Activated CD8-positive, alpha-beta memory T cell treated with anti-CD3 and anti-CD28 coated beads, Interleukin-2, amount 50 U/mL, for 4 hours (primary cell): ENCODE measurements around the gene C22orf31.
A peak's percentile ranks its signal among the peaks of the same experiment; 100 is the strongest.
"Not testable (repeated sequence)": the region's sequence is repeated elsewhere in the genome, so short reads cannot be mapped to it uniquely, and the experiment has no call there.

Experiments
- DNase-seq: peaks from one replicate; pipeline ENCODE4 v3.0.0-alpha.2; 2020

The C22orf31 gene

DNA sequence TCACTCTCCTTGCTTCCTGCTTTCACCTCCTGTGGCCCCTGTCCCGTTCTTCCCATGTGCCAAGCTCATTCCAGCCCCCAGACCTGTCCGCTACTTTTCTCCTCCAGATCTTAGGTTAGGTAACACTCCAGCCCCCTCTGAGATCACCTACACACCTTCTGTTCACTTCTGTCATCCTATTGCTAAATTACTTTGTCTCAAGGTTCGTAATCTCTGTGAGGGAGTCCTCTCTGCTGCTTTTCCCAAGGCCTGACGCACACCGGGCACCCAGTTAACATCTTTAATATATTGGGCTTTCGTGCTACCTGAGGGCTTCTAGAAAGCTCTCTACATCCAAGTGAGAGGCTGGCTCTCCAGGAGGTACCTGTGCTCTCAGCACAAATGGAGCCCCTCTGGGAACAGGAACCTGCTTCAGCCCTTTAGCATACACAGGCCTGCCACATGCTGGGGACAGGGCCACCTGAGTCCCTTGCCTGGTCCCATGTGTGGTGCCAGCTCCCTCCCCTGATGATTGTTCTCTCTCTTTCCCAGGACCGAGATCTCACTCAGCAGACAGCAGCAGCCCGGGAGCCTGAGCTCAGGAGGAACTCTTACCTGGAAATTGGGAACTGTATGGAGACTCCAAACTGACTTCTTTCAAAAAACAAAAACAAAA lies 8.5 kb downstream of the C22orf31 start:
- DNase-seq: no peak

DNA sequence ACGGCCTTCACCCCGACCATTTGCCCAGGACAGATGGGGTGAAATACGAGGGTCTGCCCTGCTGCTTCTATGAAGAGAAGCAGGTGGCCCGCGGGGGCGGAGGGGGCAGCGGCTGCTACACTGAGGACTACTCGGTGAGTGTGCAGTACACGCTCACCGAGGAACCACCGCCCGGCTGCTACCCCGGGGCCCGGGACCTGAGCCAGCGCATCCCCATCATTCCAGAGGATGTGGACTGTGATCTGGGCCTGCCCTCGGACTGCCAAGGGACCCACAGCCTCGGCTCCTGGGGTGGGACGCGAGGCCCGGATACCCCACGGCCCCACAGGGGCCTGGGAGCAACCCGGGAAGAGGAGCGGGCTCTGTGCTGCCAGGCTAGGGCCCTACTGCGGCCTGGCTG lies 11.2 kb downstream of the C22orf31 start:
- no peak for DNase-seq

DNA sequence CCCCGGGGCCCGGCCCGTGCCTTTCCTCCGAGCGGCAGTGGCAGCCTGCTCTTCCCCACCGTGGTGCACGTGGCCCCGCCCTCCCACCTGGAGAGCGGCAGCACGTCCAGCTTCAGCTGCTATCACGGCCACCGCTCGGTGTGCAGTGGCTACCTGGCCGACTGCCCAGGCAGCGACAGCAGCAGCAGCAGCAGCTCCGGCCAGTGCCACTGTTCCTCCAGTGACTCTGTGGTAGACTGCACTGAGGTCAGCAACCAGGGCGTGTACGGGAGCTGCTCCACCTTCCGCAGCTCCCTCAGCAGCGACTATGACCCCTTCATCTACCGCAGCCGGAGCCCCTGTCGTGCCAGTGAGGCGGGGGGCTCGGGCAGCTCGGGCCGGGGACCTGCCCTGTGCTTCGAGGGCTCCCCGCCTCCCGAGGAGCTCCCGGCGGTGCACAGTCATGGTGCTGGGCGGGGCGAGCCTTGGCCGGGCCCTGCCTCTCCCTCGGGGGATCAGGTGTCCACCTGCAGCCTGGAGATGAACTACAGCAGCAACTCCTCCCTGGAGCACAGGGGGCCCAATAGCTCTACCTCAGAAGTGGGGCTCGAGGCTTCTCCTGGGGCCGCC lies 11.9 kb downstream of the C22orf31 start:
- no peak for DNase-seq

DNA sequence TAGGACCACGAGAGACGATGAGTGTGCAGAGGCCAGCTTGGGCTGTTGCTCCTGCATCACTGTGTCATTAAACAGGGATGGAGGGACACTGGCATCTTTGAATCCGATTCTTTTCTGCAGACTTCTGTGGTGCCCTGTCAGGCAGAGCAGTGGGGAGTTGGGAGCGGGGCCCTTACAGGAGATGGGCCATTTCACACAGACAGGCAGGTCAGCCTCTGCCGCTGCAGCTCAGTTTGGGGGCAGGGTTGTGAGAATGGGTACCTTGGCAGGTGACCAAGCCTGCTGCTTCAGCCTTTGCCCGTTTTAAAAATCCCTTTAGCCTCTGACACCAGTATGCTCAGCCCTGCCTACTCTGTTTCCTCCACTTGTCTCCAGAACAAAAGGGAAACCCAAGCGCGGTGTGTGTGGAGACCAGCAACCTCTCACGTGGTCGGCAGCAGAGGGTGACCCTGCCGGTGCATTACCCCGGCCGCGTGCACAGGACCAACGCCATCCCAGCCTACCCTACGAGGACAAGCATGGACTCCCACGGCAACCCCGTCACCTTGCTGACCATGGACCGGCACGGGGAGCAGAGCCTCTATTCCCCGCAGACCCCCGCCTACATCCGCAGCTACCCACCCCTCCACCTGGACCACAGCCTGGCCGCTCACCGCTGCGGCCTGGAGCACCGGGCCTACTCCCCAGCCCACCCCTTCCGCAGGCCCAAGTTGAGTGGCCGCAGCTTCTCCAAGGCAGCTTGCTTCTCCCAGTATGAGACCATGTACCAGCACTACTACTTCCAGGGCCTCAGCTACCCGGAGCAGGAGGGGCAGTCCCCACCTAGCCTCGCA lies 12.6 kb downstream of the C22orf31 start:
- DNase-seq: no peak

DNA sequence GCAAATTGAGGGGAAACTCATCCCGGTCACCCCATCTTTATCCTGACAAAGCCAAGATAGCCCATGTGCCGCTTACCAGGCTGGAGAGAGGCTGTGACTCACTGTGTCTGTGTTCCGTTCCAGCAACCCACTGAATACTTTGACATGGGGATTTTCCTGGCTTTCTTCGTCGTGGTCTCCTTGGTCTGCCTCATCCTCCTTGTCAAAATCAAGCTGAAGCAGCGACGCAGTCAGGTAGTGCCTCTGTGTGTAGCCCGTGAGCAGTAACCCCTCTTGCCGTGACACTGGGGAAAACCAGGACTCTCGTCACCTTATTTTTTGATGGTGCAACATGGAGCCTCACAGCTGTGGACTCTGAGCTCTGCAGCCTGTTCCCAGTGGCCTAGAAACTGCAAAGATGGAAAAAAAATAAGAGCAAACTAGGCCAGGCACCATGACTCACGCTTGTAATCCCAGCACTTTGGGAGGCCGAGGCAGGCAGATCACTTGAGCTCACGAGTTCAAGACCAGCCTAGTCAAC lies 16.9 kb downstream of the C22orf31 start:
- DNase-seq: no peak

DNA sequence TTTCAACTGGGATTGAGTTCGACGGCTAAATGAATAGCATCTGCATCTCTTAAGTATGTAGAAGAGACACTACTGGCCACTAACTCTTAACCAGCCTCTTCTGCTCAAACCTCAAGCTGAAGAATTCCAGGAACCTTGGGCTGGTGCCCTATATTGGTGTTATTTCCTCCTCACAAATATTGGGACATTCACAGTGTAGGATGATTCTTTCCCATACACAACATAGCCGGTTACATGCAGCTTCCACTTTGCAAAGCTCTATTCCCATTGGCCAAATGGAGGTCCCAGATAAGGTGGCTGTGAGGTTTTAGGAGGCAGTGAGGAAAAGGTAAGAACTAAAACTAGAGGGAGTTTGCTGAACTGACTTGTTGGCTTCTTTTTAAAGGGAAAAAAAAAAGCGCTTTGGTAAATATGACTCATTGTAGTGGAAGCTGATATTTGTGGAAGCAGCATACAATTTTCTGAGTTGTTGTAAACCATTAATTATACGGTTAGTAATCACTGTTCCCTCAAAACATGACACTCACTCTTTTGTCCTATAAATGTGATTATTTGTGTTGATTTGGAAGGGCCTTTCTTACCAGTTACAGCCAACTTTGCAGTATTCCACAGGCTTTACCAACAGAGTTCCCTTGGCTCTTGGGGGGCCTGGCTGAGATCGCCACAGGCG lies 17.6 kb downstream of the C22orf31 start:
- no peak for DNase-seq

DNA sequence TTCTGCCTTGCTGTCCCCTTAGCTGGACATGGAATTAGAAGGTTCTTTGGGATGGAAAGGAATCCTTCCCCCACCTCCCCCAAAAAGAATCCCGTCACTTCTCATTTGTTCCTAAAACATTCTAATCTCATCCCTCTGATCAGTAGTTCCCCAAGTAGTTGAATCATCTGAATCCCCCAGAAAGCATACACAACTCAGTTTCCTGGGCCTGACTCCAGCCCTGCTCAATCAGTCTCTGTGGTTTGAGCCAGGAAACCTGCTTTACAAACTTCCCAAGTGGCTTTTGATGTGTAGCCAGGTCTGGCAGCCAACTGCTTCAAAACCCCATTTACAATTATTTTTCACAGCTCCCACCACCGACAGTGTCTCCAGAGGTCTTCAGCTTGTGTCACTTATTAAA lies 20.2 kb downstream of the C22orf31 start:
- no peak for DNase-seq

DNA sequence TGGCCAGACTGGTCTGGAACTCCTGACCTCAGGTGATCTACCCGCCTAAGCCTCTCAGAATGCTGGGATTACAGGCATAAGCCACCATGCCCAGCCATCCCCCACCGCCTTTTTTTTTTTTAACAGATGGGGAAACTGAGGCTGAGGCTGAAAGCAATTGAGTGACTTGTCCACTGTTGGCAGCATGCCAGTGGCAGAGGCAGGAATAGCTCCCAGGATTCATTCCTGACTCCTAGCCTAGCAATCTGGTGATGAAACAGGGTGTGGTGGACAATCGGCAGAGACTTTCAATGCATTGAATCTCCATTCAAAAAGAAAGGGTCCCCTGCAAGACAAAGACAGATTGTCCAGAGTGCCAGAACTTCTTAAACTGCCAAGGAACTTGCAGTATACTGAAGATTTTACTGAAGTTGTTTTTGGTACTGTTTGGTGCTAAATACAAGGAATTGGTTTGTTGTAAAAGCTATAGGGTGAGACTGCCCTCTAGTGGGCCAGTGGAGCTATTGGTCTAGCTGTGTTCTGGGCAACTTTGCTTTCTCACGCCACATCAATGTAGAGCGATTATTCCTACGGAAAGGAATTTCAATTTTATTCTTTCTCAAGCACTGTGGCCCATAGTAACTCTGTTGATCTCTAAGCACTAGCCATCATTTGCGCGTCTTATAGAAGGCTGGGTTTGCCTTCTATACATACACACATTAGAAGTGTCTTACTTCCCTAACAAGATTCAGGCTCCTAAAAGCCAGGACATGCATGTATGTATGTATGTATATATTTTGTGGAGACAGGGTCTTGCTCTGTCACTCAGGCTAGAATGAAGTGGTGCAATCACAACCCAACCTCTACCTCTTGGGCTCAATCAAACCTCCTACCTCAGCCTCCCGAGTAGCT lies 21.0 kb downstream of the C22orf31 start:
- peak; percentile 64 for DNase-seq

DNA sequence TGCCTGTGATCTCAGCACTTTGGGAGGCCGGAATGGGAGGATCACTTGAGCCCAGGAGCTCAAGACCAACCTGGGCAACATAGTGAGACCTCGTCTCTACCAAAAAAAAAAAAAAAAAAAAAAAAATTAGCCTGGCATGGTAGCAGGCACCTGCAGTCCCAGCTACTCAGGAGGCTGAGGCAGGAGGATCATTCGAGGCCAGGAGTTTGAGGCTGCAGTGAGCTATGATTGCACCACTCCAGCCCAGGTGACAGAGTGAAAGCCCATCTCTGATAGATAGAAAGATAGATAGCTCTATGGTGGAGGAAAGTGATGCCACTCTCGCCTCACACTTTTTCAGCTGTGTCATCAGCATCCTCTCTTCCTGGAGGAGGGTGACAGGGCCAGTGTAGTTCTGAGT lies 21.9 kb downstream of the C22orf31 start:
- not testable (repeated sequence) for DNase-seq

DNA sequence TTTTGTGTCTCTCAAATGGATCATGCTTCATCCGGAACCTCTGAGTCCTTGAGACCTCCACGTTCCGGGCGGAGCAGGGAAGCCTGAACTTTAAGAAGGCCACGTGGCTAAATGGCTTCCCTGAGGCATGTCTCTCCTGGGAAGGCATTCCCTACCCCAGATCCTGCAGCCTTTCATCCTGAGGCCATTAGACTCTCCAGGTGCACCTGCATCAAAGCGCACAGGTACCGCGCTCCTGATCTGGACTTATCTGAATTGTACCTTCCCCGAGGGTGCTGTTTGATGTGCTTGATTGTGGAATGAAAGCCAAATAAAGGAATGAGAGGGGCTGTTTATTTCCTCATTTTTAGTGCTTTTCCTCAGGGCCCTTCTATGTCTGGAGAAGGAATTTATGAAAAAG lies 22.5 kb downstream of the C22orf31 start:
- DNase-seq: no peak

DNA sequence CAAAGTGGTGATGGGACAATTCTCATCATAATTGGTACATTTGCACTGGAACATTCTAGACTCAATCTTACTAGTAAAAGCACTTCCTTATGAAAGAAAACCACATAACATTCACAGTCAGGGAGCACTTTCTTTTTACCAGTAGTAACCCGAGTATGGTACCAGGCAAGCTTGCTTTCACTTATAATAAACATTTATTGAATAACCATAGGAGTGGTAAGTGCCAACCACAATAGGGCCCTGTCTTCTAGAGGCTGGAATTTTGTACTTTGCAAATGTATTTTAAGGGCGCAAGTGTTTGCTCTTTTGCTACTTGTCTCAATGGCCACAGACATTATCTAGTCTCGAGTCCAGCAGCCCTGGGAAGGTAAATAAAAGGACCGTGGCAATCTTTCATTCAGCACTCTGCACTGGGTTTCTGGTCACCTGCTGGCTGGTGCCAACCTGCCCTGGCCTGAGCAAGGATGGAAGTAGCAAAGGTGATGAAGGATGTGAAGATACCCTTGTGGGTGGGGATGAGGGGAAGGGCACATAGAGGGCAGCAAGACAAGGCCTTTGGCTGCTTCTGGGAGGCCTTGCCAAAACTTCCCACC lies 24.2 kb downstream of the C22orf31 start:
- no peak for DNase-seq

DNA sequence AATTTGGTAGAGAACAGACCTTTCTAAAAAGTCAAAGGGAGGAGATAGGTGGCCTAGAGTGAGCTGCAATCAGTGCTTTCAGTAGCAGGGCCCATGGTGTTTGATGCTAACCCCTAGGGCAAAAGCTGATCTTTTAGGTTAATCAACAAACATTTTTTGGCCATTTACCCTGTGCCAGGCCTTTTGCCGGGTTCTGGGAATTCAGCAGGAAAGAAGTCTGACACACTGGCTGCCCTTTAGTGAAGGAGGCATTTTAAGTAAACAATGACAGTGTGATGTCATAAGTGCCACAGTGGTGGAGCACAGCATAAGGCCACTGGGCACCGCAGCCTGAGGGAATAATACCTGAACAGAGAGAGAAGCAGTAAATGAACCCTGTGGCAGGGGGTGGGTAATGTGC lies 29.0 kb downstream of the C22orf31 start:
- no peak for DNase-seq

DNA sequence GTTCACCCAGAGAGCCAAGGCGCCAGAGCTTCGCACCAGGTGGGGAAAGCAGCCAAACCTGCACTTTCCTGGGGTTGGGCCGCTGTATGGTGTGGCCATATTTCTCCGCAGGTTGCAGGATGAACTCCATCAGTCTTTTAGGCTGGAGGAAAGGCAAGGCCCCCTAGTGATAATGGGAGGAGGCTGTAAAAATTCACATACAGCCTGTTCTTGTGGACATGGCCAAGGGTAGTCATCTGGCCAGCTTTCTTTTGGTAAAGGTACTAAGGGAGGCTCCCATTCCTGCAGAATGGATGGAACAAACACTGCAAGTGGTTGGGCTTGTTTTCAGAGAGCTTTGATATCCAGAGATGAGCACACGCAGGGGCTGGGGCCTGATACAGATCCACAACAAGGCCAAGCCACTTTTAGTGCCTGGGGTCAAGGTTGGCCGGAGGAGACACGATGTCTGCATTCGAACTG lies 29.6 kb downstream of the C22orf31 start:
- DNase-seq: no peak

DNA sequence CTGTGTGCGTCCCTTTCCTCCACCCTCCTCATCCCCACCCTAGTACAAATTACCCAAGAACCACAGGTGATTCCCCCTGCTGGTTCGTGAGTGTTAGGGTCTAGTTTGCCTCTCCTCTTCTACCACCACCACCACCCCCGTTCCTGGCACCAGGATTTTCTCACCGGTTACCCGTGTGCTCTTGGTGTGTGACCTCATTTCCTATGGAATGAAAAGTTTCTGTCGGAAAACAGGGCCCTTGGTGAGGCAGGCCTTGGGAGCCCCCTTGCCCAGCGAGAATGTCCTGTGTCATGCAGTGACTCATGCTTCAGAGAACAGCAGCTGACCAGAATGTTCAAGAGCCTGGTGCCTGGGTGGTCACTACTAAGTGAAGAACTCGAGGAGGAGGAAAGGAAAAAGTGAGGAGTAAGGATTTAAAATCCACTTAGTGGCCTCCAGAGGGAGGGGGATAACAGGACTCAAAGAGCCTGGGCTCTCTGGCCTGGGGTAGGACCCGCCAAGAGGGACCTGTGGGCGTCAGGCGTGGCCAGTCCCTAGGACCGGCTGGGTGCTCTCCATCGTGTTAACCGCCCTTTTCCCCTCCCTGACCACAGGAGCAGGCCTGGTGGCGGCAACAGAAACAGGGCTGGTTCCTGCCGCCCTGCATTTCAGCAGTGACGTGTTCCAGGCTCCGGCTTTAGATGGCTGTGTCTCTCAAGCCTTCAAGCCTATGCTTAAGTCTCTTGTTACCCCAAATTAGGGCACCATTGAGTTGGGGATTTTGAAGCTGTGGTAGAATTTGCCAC lies 30.2 kb downstream of the C22orf31 start:
- DNase-seq: no peak

DNA sequence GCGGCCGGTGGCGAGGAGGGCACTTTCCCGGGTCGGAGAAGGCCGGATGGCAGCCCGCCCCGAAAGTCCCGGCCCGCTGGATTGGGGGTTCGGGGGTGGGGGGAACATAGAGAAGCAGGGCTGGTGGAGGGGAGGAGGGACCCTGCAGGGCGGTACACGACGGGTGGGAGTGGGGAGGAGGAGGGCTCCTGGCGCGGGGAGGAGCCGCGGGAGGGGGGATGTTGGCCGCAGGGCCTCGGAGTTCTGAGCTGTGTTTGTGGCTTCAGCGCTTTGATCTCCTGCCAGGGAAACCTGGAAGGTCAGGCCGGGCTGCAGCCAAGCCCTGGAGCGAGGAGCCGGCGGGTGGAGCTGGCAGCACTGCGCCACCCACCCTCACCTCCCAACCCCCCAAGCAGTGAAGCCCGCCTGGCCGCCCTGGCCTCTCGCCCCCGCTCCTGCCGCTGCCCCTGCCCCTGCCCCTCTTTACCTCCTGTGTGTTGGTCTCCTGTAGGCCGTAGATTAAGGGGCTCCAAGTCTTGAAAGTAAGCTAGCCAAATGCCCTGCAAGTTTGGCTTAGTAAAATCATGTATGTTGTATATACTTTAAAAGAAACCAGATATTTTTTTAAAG lies 30.9 kb downstream of the C22orf31 start:
- DNase-seq: no peak

DNA sequence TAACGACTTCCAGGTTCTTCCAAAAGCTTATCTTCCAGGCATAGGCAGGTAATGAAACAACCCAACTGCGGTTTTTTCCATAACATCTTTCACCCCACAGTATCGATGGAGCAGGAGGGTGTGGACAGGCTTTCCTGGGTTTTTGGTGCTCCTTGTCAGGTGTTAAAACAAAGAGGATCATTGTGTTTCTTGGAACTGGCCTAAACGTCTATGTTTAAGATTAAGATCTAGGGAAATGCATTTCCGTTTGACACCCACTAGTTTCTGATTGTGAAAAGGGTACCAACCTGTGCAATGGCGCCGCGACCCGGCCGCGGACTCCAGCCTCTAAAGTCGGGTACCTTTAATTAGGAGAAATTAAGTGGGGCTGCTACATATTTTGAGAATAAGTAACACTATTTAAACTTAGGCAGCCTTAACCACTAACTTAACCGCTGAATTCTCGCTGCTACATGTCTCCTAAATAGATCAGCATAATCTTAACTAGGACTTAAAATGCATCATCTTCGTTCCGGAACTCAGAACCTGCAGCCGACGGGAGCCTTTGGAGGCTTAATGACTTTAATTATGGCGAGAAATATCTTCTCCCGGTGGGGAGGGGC lies 31.5 kb downstream of the C22orf31 start:
- no peak for DNase-seq

DNA sequence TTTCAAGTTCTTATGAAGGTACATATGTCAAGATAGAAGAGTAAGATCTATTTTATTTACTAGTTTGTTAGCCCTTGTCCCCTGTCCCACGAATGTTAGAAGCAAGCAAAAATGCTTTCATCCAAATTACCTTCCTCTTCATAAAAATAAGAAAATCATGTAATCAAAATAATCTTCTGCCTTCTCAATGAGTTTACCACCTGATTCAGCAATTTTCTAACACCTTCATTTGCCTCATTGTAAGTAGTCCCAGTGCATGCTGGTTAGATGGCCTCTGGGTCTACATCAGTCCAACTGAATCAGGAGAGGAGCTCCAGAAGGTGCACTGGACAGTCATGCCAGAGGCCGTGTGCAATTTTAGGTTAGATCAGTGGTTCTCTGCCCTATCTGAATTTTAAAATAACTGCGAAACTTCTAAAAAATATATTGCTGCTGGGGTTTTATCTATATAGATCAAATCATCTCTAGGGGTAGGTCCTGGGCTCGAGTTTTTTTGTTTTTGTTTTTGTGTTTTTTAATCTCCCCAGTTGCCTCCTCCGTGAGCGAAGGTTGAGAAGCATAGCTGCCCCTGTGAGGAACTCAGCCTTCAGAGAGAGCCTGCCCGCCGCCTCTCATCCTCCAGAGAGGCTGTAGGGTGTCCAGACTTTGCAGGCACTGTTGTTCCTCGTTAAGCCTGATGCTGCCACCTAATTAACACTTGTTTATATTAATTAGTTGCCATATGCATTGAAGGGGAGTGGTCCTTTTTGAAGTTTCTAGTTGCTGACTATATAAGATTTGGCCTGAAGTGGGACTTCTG lies 32.2 kb downstream of the C22orf31 start:
- DNase-seq: no peak

DNA sequence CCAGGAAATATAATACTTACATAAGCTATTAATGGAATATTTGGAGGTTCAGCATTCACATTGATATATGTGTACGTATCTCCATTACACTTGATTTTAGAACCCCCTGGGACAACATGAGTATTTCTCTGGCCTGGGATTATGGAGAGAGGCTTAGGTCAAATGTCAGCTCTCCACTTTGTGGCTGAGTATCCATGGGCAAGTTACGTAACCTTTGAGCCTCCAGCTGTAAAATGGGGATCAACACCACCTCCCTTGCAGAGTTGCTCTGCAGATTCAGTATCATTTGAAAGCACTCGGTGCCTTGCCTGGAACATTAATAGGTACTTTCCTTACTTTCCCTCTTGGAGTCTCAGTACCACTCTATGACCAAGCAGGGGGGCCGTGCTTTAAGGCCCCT lies 33.2 kb downstream of the C22orf31 start:
- DNase-seq: no peak

DNA sequence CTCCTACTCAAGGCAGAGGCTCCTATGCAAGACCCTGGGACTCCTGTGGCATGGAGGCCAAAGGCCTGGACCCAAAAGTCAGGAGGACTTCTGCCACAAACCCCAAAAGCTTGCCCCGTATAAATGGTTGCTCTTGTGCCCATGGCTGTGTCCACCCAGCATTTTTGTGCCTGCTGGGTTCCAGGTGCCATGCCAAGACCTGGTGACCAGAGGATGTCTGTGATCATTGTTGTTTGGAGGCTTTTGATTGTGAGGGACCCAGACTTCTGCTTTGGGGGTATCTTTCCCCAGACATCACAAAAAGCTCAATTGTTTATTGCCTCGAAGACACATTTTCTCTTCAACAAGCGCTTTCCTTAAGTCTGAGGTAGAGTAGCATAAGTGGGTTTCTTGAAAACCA lies 35.1 kb downstream of the C22orf31 start:
- DNase-seq: no peak
